ENCODE measurements around the gene RAB24. TPM values are rescaled to one million over a fixed set of nuclear protein-coding genes. Genes with fewer than 3 reads are reported as not detected.
A peak's percentile ranks its signal among the peaks of the same experiment; 100 is the strongest.

Gene RAB24
- total RNA-seq, 2 experiments from 2014 or later = 43.0 to 46.6 TPM

GRCh38 chr5:177299697-177300096, 3.8 kb downstream of the RAB24 start:
- peaks cover 69% of the 10 kb centered on the region for H3K36me3 Mint-ChIP-seq (ENCODE audit: low read depth)
- no peaks in the 10 kb centered on the region for H3K27me3 Mint-ChIP-seq
- DNase-seq = no peak
- POLR2A ChIA-PET = interaction anchor here (1.2 to 6.1 kb wide), 5 partner anchors 12 to 167 kb away, joined by 3 to 68 read pairs (median 5); partner anchors contain the start of gene MXD3
- CTCF ChIA-PET = interaction anchor here (1.2 to 4.5 kb wide), 3 partner anchors 10 to 186 kb away, joined by 3 to 43 read pairs (median 13); no protein-coding TSS in a partner anchor
- H3K4me3 Mint-ChIP-seq = no peak overlapping the region
- peaks cover 77% of the 10 kb centered on the region for H3K4me1 Mint-ChIP-seq
- H3K9me3 Mint-ChIP-seq = no peaks in the 10 kb centered on the region
- peak overlapping the region; percentile 75 for H3K27ac Mint-ChIP-seq

- Mint-ChIP-seq H3K27me3 (no peaks in the 10 kb centered on the region), H3K27ac (no peak overlapping the region), H3K9me3 (no peaks in the 10 kb centered on the region), H3K36me3 (ENCODE audit: low read depth) (peaks cover 75% of the 10 kb centered on the region), H3K4me1 (peaks cover 73% of the 10 kb centered on the region), H3K4me3 (no peak overlapping the region)
- DNase-seq = no peak
- ChIA-PET CTCF (interaction anchor here (0.8 to 4.5 kb wide), 2 partner anchors 12 to 211 kb away, joined by 3 to 43 read pairs; partner anchors contain the start of gene FGFR4), POLR2A (interaction anchor here (1.9 to 2.8 kb wide), 3 partner anchors 14 to 21 kb away, joined by 4 to 11 read pairs (median 6); partner anchors contain the start of gene MXD3)
Observed at GRCh38 chr5:177297922-177298321, 5.6 kb downstream of the RAB24 start.

- no peak for DNase-seq
- Mint-ChIP-seq H3K4me1 (peaks cover 63% of the 10 kb centered on the region), H3K27ac (peak overlapping the region; percentile 72), H3K9me3 (no peaks in the 10 kb centered on the region), H3K36me3 (ENCODE audit: low read depth) (peaks cover 79% of the 10 kb centered on the region), H3K4me3 (no peak overlapping the region), H3K27me3 (no peaks in the 10 kb centered on the region)
- POLR2A ChIA-PET = interaction anchor here (0.6 to 2.3 kb wide), 3 partner anchors 15 to 21 kb away, joined by 3 to 11 read pairs (median 4); partner anchors contain the start of gene MXD3
- CTCF ChIA-PET = interaction anchor here (0.9 to 4.5 kb wide), 5 partner anchors 13 to 185 kb away, joined by 3 to 43 read pairs (median 4); no protein-coding TSS in a partner anchor
Observed at GRCh38 chr5:177296581-177296980, 6.9 kb downstream of the RAB24 start.

GRCh38 chr5:177295924-177296323, 7.6 kb downstream of the RAB24 start:
- peaks cover 76% of the 10 kb centered on the region for H3K36me3 Mint-ChIP-seq (ENCODE audit: low read depth)
- H3K27ac Mint-ChIP-seq = peak overlapping the region; percentile 72
- H3K4me3 Mint-ChIP-seq = no peak overlapping the region
- ChIA-PET POLR2A (interaction anchor here (1.0 to 2.3 kb wide), 2 partner anchors 16 to 19 kb away, joined by 3 to 11 read pairs; partner anchors contain the start of gene MXD3), CTCF (interaction anchor here (0.9 to 4.5 kb wide), 5 partner anchors 14 to 184 kb away, joined by 3 to 43 read pairs (median 4); no protein-coding TSS in a partner anchor)
- DNase-seq = no peak
- H3K9me3 Mint-ChIP-seq = no peaks in the 10 kb centered on the region
- H3K4me1 Mint-ChIP-seq = peaks cover 57% of the 10 kb centered on the region
- H3K27me3 Mint-ChIP-seq = no peaks in the 10 kb centered on the region

GRCh38 chr5:177294632-177295031, 8.9 kb downstream of the RAB24 start:
- Mint-ChIP-seq H3K9me3 (no peaks in the 10 kb centered on the region), H3K4me1 (peaks cover 47% of the 10 kb centered on the region), H3K27ac (peak overlapping the region; percentile 7), H3K36me3 (ENCODE audit: low read depth) (peaks cover 71% of the 10 kb centered on the region), H3K27me3 (no peaks in the 10 kb centered on the region), H3K4me3 (no peak overlapping the region)
- ChIA-PET POLR2A (interaction anchor here (1.1 kb wide), 1 partner anchor 15 kb away, joined by 4 read pairs; no protein-coding TSS in a partner anchor), CTCF (interaction anchor here (0.6 to 1.2 kb wide), 2 partner anchors 14 to 175 kb away, joined by 3 read pairs; no protein-coding TSS in a partner anchor)
- no peak for DNase-seq

- POLR2A ChIA-PET = interaction anchor here (1.1 kb wide), 1 partner anchor 16 kb away, joined by 4 read pairs; no protein-coding TSS in a partner anchor
- CTCF ChIA-PET = interaction anchor here (0.6 to 1.2 kb wide), 2 partner anchors 14 to 174 kb away, joined by 3 read pairs; no protein-coding TSS in a partner anchor
- H3K4me3 Mint-ChIP-seq = no peak overlapping the region
- H3K4me1 Mint-ChIP-seq = peaks cover 41% of the 10 kb centered on the region
- DNase-seq = no peak
- H3K36me3 Mint-ChIP-seq (ENCODE audit: low read depth) = peaks cover 76% of the 10 kb centered on the region
- no peaks in the 10 kb centered on the region for H3K9me3 Mint-ChIP-seq
- H3K27me3 Mint-ChIP-seq = no peaks in the 10 kb centered on the region
- H3K27ac Mint-ChIP-seq = no peak overlapping the region
Observed at GRCh38 chr5:177293819-177294581, 9.5 kb downstream of the RAB24 start.

- Mint-ChIP-seq H3K36me3 (ENCODE audit: low read depth) (peaks cover 67% of the 10 kb centered on the region), H3K9me3 (no peaks in the 10 kb centered on the region), H3K4me3 (no peak overlapping the region), H3K4me1 (peaks cover 24% of the 10 kb centered on the region), H3K27ac (no peak overlapping the region), H3K27me3 (no peaks in the 10 kb centered on the region)
- DNase-seq = no peak
- ChIA-PET POLR2A (no interaction called here), CTCF (no interaction called here)
Observed at GRCh38 chr5:177291735-177292134, 11.8 kb downstream of the RAB24 start.

- Mint-ChIP-seq H3K9me3 (no peaks in the 10 kb centered on the region), H3K27ac (no peak overlapping the region), H3K36me3 (ENCODE audit: low read depth) (peaks cover 61% of the 10 kb centered on the region), H3K4me3 (no peak overlapping the region), H3K27me3 (no peaks in the 10 kb centered on the region), H3K4me1 (peaks cover 18% of the 10 kb centered on the region)
- ChIA-PET POLR2A (no interaction called here), CTCF (interaction anchor here (1.9 kb wide), 1 partner anchor 19 kb away, joined by 6 read pairs; no protein-coding TSS in a partner anchor)
- no peak for DNase-seq
Observed at GRCh38 chr5:177290816-177291596, 12.5 kb downstream of the RAB24 start.

GRCh38 chr5:177288191-177288590, 15.3 kb downstream of the RAB24 start:
- no peak overlapping the region for H3K4me3 Mint-ChIP-seq
- H3K27me3 Mint-ChIP-seq = no peaks in the 10 kb centered on the region
- H3K27ac Mint-ChIP-seq = no peak overlapping the region
- peaks cover 7% of the 10 kb centered on the region for H3K4me1 Mint-ChIP-seq
- H3K9me3 Mint-ChIP-seq = no peaks in the 10 kb centered on the region
- POLR2A ChIA-PET = interaction anchor here (1.0 kb wide), 1 partner anchor 15 kb away, joined by 3 read pairs; the partner anchor contains the start of genes PRELID1 and RAB24
- no peak for DNase-seq
- CTCF ChIA-PET = interaction anchor here (0.7 kb wide), 1 partner anchor 22 kb away, joined by 3 read pairs; no protein-coding TSS in a partner anchor
- peaks cover 49% of the 10 kb centered on the region for H3K36me3 Mint-ChIP-seq (ENCODE audit: low read depth)

- Mint-ChIP-seq H3K4me1 (peaks cover 15% of the 10 kb centered on the region), H3K9me3 (no peaks in the 10 kb centered on the region), H3K36me3 (ENCODE audit: low read depth) (peaks cover 55% of the 10 kb centered on the region), H3K27ac (peak overlapping the region; percentile 74), H3K27me3 (no peaks in the 10 kb centered on the region), H3K4me3 (no peak overlapping the region)
- ChIA-PET POLR2A (interaction anchor here (0.6 to 1.4 kb wide), 5 partner anchors 20 to 163 kb away, joined by 3 to 6 read pairs (median 3); no protein-coding TSS in a partner anchor), CTCF (interaction anchor here (0.6 to 1.1 kb wide), 5 partner anchors 13 to 275 kb away, joined by 3 to 4 read pairs (median 3); no protein-coding TSS in a partner anchor)
- DNase-seq = no peak
Observed at GRCh38 chr5:177276886-177277285, 26.6 kb downstream of the RAB24 start.

- ChIA-PET CTCF (no interaction called here), POLR2A (interaction anchor here (0.6 to 1.2 kb wide), 2 partner anchors 21 kb away, joined by 3 to 4 read pairs; no protein-coding TSS in a partner anchor)
- Mint-ChIP-seq H3K27me3 (no peaks in the 10 kb centered on the region), H3K4me1 (peaks cover 15% of the 10 kb centered on the region), H3K4me3 (no peak overlapping the region), H3K9me3 (no peaks in the 10 kb centered on the region), H3K27ac (no peak overlapping the region), H3K36me3 (ENCODE audit: low read depth) (peaks cover 57% of the 10 kb centered on the region)
- DNase-seq = no peak
Observed at GRCh38 chr5:177275883-177276282, 27.6 kb downstream of the RAB24 start.

- H3K4me1 Mint-ChIP-seq = peaks cover 1% of the 10 kb centered on the region
- no peaks in the 10 kb centered on the region for H3K27me3 Mint-ChIP-seq
- H3K27ac Mint-ChIP-seq = no peak overlapping the region
- H3K4me3 Mint-ChIP-seq = no peak overlapping the region
- peaks cover 56% of the 10 kb centered on the region for H3K36me3 Mint-ChIP-seq (ENCODE audit: low read depth)
- ChIA-PET POLR2A (no interaction called here), CTCF (no interaction called here)
- H3K9me3 Mint-ChIP-seq = no peaks in the 10 kb centered on the region
- DNase-seq = no peak
Observed at GRCh38 chr5:177271113-177271512, 32.4 kb downstream of the RAB24 start.
